ENCODE measurements around the gene SHANK3.

DNA sequence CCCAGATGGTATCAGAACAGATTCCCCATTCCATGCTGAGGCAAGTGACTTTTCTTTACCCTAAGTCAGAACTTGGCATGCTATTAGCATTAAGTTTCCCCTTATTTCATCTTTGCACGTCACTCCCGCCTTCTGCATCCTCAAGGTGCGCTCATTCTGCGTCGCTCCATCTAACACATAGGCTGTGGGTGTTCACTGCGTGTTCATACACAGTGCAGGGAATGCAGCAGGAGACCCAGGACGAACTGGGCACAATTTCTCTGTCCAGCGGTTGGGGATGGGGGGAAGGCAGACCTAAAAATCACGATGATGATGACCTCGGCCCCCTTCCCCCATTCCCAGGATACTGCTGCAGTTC lies 45.7 kb downstream of the SHANK3 start:
- TF ChIP-seq, protein P1, sequence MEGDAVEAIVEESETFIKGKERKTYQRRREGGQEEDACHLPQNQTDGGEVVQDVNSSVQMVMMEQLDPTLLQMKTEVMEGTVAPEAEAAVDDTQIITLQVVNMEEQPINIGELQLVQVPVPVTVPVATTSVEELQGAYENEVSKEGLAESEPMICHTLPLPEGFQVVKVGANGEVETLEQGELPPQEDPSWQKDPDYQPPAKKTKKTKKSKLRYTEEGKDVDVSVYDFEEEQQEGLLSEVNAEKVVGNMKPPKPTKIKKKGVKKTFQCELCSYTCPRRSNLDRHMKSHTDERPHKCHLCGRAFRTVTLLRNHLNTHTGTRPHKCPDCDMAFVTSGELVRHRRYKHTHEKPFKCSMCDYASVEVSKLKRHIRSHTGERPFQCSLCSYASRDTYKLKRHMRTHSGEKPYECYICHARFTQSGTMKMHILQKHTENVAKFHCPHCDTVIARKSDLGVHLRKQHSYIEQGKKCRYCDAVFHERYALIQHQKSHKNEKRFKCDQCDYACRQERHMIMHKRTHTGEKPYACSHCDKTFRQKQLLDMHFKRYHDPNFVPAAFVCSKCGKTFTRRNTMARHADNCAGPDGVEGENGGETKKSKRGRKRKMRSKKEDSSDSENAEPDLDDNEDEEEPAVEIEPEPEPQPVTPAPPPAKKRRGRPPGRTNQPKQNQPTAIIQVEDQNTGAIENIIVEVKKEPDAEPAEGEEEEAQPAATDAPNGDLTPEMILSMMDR (IDR thresholded peaks at IDR 0.05): no peak
- TF ChIP-seq ZFX (IDR thresholded peaks at IDR 0.05; ENCODE audit: borderline replicate concordance): no peak

Data from 22Rv1 (cell line).